AG20443 (cell line): ENCODE results near the gene LMAN2.

Experiments
- DNase-seq: peaks from one replicate; pipeline ENCODE4 v3.0.0; 2012; ENCODE audit warnings: low spot score, mixed read lengths

LMAN2 gene

DNA sequence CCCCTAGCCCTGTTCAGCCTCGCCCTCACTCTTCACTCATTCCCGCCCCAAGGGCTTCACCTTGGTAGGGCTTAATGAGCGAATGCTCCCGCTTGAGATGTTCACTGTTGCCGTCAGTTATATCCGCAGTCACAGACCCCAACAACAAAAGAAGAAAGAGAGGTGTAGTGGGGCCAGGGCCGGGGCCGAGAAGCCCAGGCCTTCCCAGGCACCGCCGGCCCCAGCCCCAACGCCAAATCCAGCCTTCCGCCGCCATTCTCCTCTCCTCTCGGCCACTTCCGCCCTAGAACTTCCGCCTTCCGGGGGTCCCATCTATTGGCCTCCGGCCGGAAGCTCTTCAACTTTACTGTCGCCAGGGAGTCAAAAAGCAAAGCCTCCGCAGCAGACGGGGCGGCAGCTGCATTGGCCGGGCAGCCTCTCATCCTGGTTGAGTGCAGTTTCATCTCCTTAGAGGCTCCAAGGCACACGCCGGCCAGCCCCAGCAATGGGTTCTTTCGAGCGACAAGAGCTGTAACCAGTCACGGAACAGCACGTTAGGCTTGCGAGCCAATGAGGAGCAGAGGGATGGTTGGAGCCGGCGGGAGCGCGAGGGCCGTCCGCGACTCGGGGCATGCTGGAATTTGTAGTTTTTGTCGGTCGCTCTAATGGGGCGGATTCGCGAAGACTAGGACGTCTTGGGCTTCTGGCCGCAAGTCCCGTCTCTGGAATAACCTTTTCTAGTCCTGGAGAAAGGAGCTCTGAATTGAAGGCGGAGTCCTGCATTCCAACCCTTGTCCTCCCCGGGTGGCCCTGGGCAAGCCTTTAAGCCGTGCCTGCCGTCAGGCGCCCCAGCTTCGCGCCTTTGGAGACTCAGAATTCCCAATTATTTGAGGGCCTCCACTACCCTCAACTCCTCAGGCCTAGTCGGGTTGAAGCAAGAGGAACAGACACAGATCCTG is at the start of gene LMAN2:
Gene LMAN2 (minus strand): TSS at position 277 of the 938 bp plus-strand sequence. CDS start 21 bp downstream, at position 256.
- peak; percentile 97 for DNase-seq

DNA sequence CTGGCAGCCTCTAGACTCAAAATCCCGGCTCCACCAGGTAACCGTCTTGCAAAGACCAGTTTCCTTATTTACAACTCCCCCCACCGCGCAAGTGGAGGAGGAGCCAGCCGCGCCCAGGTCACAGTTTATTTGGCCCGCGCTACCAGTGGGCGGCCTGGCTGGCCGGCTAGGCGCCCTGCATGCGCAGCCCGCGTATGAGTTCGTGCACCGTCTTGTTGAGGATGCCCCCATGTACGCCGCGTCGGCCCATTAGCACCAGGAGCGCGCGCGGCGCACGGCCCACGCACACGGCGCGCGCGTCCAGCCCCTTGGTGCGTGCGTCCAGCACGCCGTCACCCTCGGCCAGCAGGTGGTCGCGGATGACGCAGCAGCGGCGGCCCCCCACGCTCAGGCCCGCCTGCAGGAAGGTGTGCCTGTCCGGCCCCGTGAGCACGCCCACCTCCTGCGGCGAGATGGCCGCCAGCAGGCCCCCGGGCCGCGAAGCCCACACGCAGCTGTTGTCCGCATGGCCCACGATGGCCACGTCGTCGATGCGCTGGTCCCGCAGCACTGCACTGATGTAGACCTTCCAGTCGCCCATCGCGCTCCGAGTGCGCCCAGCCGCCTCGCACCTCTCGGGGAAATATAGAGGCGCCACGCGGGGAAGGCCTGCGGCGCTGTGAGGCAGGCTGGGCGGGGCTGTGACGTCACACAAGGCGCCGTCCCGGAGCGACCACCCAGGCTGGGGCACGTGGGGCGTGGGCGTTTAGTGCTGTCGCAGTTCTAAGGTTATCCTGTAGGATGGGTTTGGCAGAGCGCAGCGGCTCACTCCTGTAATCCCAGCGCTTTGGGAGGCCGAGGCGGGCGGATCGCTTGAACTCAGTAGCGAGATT is 48.8 kb upstream of the LMAN2 start, which contains the start of gene PFN3:
Gene PFN3 (minus strand): TSS at position 665 of the 872 bp plus-strand sequence. CDS start 85 bp downstream, at position 580.
- peak; percentile 55 for DNase-seq

GRCh38 chr5:177397875-177398390 is 46.5 kb upstream of the LMAN2 start:
- DNase-seq = no peak

DNA sequence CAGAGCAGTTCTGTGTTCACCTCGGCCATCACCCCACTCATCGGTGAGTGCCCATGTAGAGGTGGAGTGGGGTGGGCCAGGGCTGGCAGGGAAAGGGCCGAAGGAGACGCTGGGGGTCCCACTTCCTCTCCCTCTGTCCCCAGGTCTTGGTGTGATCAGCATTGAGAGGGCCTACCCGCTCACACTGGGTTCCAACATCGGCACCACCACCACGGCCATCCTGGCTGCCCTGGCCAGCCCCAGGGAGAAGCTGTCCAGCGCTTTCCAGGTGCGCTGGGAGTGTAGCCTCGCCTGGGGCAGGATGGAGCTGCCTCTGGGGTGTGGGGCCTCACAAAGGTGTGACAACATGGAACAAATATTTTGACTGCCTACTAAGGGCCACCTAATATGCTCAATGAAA is 45.3 kb upstream of the LMAN2 start:
- no peak for DNase-seq

DNA sequence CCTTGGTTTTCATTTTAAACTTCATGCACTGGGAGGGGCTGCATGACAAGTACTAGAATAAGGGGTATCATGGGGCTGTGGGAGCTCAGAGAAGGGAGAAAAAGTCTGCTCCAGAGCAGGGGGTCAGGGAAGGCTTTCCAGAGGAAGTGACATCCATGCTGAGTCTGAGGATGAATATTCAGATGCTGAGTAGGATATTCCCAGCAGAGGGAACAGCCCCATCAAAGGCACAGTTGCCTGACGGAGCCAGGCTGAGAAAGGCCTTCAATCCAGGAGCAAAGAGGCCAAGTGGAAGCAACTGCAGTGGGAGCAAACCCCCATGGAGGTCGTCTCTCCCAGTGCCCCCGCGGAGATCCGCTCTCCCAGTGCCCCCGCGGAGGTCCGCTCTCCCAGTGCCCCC is 44.6 kb upstream of the LMAN2 start:
- no peak for DNase-seq

- DNase-seq = no peak
Observed at GRCh38 chr5:177393990-177394389, 42.5 kb upstream of the LMAN2 start.

GRCh38 chr5:177393206-177393765 is 41.8 kb upstream of the LMAN2 start:
- no peak for DNase-seq

DNA sequence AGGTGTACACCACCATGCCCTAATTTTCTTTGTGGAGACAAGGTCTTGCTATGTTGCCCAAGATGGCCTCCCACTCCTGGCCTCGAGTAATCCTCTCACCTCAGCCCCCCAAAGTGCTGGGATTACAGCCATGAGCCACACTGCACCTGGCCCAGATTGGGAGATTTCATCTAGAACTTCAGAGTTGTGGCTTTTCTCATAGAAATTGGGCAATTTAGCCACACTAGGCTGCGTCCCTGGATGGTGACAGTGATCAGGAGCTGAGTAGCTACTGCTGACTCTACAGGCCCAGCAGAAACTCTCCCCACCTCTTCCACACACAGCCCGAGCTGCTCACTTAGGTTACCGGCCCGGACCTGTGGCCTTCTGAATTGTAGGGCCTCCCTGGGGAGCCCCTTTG is 41.3 kb upstream of the LMAN2 start:
- no peak for DNase-seq

DNA sequence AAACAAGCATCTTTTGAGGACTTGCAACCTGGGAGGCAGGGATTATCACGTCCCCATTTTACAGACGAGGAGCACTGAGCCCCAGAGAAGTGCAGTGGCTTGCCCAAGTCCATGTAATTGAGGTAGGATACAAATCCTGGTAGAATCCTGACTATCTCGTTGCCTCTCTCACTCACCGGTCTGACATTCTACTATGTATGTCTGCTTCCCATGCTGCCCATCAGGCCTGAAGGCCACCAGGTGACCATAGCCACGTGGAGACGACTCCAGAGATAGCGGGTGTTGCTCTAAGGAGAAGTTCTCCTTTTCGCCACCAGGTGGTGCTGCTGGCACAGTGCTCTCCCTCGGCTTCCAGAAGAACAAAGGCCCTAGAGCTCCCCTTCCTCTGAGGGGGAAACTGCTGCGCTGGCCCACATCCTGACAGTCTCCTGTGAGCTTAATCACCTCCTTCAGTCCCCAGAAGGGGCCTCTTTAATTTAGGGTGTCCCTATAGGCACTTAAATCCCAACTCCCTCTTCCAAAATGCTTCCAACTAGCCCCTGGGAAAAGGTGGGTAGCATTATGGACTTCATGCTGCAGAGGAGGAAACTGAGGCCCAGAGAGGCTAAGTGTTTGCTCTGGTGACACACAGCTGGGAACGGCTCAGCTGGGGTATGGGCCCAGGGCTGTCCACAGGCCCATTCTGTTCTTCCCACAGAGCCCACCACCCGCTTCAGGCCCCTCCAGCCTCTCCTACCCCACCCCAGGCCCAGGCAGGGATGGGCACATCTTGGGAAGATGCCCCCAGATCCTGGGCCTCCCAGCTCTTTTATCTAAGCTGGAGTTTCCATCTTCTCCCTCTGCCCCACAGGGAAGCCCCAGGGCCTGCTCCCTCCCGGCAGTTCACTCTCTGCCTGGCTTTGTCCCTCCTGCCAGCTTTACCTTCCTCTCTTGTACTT is 39.2 kb upstream of the LMAN2 start:
- peak; percentile 91 for DNase-seq

GRCh38 chr5:177389241-177390169 is 38.0 kb upstream of the LMAN2 start:
- DNase-seq = peak; percentile 79

DNA sequence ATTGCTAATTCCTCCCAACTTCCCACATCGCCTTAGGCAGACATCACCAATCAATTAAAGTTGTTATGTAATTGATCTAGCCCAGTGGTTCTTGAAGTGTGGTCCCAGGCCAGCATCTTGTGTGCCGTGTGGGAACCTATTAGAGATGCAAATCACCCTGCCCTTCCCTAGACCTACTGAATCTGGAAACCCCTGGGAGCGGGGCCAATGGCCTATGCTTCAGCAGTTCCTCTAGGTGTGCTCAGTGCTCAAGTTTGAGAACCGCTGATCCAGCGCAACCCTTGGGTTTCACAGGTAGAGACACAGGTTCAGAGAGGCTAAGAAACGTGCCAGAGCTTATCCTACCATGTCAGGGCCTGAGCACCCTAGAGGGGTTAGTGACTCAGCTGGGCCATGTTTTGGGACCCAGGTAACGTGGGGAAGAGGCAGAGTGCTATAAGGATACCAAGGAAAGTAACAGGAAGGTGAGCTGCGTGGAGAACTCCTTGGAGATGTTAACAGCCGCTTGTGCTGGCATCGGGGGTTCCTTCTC is 37.1 kb upstream of the LMAN2 start:
- DNase-seq = no peak

GRCh38 chr5:177387405-177387804 is 35.9 kb upstream of the LMAN2 start:
- no peak for DNase-seq

GRCh38 chr5:177386542-177386941 is 35.1 kb upstream of the LMAN2 start:
- DNase-seq = no peak

DNA sequence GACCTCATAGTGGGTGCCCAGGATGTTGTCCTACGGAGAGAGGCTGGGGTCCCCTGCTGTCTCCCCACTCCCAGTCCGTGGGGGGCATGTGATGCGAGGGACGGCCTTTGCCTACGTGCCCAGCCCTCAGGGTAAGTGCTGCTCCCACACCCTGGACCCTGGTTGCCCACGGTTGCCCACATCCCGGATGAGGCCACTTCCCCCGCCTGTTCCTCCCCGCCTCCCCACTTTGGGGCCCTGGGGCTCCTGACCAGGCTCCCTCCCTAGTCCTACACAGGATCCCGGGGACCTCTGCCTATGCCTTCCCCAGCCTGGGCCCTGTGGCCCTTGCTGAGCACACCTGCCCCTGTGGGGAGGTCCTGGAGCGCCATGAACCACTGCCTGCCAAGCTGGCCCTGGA is 34.3 kb upstream of the LMAN2 start:
- DNase-seq = no peak

DNA sequence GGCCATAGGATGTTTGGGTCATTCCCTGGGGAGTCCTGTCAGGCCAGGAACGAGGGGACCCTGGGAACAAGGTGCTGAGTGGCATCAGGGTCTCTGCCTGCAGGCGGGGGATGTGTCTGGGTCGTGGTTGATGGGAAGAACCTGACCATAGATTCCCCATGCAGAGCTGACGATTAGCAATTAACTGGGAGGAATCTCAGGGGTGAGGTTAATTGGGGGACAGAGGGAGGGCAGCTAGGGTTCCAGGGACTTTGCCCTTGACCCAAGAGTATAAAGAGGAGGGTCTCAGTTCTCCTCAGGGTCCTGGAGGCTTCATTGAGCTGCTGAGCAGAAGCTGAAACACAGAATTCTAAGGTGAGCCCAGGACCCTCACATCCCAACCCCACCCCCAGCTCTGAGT is 32.7 kb upstream of the LMAN2 start, which contains the start of gene SLC34A1:
Gene SLC34A1 (plus strand): TSS at position 301 of the 400 bp plus-strand sequence. CDS start 1,308 bp downstream, outside the sequence.
- no peak for DNase-seq

- no peak for DNase-seq
Observed at GRCh38 chr5:177383181-177383580, 31.7 kb upstream of the LMAN2 start.

- peak; percentile 53 for DNase-seq
Observed at GRCh38 chr5:177382423-177383029, 31.1 kb upstream of the LMAN2 start.

- DNase-seq = no peak
Observed at GRCh38 chr5:177380805-177381126, 29.3 kb upstream of the LMAN2 start.
